Measurements from ENCODE around the gene ADARB1.

- TF ChIP-seq, protein P1, sequence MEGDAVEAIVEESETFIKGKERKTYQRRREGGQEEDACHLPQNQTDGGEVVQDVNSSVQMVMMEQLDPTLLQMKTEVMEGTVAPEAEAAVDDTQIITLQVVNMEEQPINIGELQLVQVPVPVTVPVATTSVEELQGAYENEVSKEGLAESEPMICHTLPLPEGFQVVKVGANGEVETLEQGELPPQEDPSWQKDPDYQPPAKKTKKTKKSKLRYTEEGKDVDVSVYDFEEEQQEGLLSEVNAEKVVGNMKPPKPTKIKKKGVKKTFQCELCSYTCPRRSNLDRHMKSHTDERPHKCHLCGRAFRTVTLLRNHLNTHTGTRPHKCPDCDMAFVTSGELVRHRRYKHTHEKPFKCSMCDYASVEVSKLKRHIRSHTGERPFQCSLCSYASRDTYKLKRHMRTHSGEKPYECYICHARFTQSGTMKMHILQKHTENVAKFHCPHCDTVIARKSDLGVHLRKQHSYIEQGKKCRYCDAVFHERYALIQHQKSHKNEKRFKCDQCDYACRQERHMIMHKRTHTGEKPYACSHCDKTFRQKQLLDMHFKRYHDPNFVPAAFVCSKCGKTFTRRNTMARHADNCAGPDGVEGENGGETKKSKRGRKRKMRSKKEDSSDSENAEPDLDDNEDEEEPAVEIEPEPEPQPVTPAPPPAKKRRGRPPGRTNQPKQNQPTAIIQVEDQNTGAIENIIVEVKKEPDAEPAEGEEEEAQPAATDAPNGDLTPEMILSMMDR (IDR thresholded peaks at IDR 0.05): no peak
- TF ChIP-seq POLR2A (IDR thresholded peaks at IDR 0.05): no peak
Observed at GRCh38 chr21:45200031-45200430, 125.7 kb downstream of the ADARB1 start.
